Measurements from ENCODE around the gene ABTB1. TPM values are rescaled to one million over a fixed set of nuclear protein-coding genes. Genes with fewer than 3 reads are reported as not detected.

The ABTB1 gene
- total and polyA plus RNA-seq, 12 donors: 2.8 to 96.0 (median 32.2) TPM

GRCh38 chr3:127637971-127638370 is 34.8 kb upstream of the ABTB1 start:
- Histone ChIP-seq H3K9me3 (replicated peaks in 1 of 3) (no peaks in the 10 kb centered on the region), H3K27ac (no peak overlapping the region), H3K36me3 (replicated peaks in 1 of 2) (no peaks in the 10 kb centered on the region), H3K27me3 (no peaks in the 10 kb centered on the region), H3K4me1 (replicated peaks in 1 of 2) (no peaks in the 10 kb centered on the region), H3K4me3 (no peak overlapping the region)
- TF ChIP-seq, protein P1, sequence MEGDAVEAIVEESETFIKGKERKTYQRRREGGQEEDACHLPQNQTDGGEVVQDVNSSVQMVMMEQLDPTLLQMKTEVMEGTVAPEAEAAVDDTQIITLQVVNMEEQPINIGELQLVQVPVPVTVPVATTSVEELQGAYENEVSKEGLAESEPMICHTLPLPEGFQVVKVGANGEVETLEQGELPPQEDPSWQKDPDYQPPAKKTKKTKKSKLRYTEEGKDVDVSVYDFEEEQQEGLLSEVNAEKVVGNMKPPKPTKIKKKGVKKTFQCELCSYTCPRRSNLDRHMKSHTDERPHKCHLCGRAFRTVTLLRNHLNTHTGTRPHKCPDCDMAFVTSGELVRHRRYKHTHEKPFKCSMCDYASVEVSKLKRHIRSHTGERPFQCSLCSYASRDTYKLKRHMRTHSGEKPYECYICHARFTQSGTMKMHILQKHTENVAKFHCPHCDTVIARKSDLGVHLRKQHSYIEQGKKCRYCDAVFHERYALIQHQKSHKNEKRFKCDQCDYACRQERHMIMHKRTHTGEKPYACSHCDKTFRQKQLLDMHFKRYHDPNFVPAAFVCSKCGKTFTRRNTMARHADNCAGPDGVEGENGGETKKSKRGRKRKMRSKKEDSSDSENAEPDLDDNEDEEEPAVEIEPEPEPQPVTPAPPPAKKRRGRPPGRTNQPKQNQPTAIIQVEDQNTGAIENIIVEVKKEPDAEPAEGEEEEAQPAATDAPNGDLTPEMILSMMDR (IDR thresholded peaks at IDR 0.05): no peak
- no peak for TF ChIP-seq POLR2A (IDR thresholded peaks at IDR 0.05)
- intact Hi-C loops (cut with DNase I): no loop called here
- DNase-seq: no peak

DNA sequence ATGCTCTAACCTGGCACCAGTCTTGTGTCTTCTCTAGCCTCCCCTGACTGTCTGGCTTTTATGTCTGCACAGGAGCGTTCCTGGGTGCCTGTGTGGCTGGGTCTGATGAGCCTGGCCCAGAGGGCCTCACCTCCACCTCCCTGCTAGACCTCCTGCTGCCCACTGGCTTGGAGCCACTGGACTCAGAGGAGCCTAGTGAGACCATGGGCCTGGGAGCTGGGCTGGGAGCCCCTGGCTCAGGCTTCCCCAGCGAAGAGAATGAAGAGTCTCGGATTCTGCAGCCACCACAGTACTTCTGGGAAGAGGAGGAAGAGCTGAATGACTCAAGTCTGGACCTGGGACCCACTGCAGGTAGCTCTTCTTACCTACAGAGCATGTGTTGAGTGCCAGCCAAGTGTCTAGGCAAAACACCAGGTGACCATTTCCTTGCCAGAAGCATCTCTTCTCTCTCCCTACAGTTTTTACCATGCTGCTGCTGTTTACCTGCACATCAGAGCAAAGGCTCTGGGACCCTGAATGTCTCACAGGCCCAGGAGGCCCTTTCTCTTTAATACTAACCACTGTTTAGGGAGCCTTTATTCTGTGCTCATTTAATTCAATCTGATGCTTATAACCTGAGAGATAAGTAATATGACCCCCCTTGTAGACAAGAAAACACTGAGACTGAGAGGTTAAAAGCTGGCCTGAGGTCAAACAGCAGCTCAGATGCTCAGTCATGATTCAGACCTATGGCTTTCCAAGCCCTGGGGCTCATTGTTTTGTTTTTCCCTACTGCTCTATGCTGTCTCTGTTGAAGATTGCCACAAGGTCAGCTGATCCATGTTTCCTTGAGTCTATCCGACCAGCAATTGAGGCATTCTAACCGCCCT is 33.3 kb upstream of the ABTB1 start:
- H3K4me3 ChIP-seq: no peak overlapping the region
- intact Hi-C loops (cut with DNase I): no loop called here
- no peak for TF ChIP-seq POLR2A (IDR thresholded peaks at IDR 0.05)
- TF ChIP-seq, protein P1 (IDR thresholded peaks at IDR 0.05): no peak
- H3K36me3 ChIP-seq (replicated peaks in 1 of 2): no peaks in the 10 kb centered on the region
- no peaks in the 10 kb centered on the region for H3K4me1 ChIP-seq (replicated peaks in 1 of 2)
- H3K9me3 ChIP-seq (replicated peaks in 1 of 3): no peaks in the 10 kb centered on the region
- H3K27me3 ChIP-seq: no peaks in the 10 kb centered on the region
- 71 to 83% (median 78%) methylated on average over 2 to 5 of the region's 5 CpGs for WGBS, 4 donors
- no peak for DNase-seq
- no peak overlapping the region for H3K27ac ChIP-seq

- intact Hi-C loops (cut with DNase I): no loop called here
- no peak for DNase-seq
- TF ChIP-seq, protein P1 (IDR thresholded peaks at IDR 0.05): no peak
- no peak for TF ChIP-seq POLR2A (IDR thresholded peaks at IDR 0.05)
Measured at GRCh38 chr3:127640042-127640355, 32.8 kb upstream of the ABTB1 start.

DNA sequence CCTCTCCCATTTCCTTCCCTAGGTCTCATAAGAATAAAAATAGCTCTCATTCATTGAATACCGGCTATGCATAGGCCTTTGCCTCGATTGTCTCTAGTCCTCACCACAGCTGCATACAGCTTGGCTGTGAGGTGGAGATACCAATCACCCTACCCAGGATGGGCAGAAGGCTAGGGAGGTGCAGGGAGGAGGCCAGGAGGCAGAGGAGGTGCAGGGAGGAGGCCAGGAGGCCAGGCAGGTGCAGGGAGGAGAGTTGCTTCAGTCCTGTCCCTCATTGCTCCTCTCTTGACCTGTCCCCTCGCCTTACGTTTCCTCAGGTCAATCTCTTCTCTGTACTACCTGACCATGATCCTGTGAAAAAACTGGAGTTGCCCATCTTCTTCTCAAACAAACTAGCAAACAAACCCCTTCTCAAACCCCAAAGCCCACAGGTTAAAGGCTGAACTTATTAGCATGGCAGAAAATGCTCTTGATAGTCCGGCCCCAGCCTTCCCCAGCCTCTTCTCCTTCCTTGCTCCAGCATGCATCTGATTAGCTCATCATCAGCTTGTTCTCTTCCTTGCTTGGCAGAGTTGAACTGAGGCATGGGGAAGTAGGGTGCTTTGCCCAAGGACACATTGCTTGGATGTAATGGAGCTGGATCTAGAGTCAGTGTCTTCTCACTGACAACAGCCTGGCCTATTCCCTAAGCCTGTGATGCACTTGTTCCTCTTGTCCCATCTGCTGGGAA is 27.9 kb upstream of the ABTB1 start:
- no peak overlapping the region for H3K27ac ChIP-seq
- no peak for TF ChIP-seq POLR2A (IDR thresholded peaks at IDR 0.05)
- TF ChIP-seq, protein P1 (IDR thresholded peaks at IDR 0.05): no peak
- DNase-seq: no peak
- H3K4me1 ChIP-seq (replicated peaks in 1 of 2): no peaks in the 10 kb centered on the region
- 76 to 88% (median 87%) methylated on average over 5 of the region's 5 CpGs for WGBS, 4 donors
- intact Hi-C loops (cut with DNase I): no loop called here
- H3K27me3 ChIP-seq: no peaks in the 10 kb centered on the region
- no peaks in the 10 kb centered on the region for H3K9me3 ChIP-seq (replicated peaks in 1 of 3)
- H3K36me3 ChIP-seq (replicated peaks in 1 of 2): no peaks in the 10 kb centered on the region
- no peak overlapping the region for H3K4me3 ChIP-seq

More at GRCh38 chr3:127640042-127640355, 32.8 kb upstream of the ABTB1 start:
- H3K9me3 ChIP-seq (replicated peaks in 1 of 3): no peaks in the 10 kb centered on the region
- no peak overlapping the region for H3K4me3 ChIP-seq
- H3K36me3 ChIP-seq (replicated peaks in 1 of 2): no peaks in the 10 kb centered on the region
- no peak overlapping the region for H3K27ac ChIP-seq
- no peaks in the 10 kb centered on the region for H3K27me3 ChIP-seq
- 91 to 100% (median 97%) methylated on average over 3 of the region's 3 CpGs for WGBS, 4 donors
- no peaks in the 10 kb centered on the region for H3K4me1 ChIP-seq (replicated peaks in 1 of 2)
